ENCODE data around the gene ZC3H15.

ZC3H15 gene

GRCh38 chr2:186540941-186541340 lies 54.9 kb downstream of the ZC3H15 start:
- no peak for TF ChIP-seq CTCF (IDR thresholded peaks at IDR 0.05; ENCODE audit: insufficient read depth, low read depth, low read length, missing control alignments)
- DNase-seq (ENCODE audit: low read depth): no peak
- H3K4me3 ChIP-seq (ENCODE audit: low read depth, low read length): no peak overlapping the region

DNA sequence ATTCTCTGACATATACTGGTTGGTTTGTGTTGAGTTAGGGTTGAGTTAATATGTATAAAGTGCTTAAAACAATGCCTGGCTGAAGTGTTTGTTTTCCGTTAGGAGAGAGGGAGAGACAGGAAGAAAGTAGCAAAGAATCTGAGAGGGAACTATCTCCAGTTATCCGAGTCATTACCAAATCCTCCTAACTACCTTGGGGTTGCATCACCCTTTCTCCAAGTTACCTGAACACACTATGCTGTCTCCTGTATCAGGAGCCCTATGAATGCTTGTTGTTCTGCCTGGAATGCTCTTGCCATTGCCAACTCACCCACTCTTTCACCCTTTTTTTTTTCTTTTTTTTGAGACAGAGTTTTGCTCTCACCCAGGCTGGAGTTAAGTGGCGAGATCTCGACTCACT lies 55.9 kb downstream of the ZC3H15 start:
- H3K4me3 ChIP-seq (ENCODE audit: low read depth, low read length): no peak overlapping the region
- DNase-seq (ENCODE audit: low read depth): no peak
- TF ChIP-seq CTCF (IDR thresholded peaks at IDR 0.05; ENCODE audit: insufficient read depth, low read depth, low read length, missing control alignments): no peak

- TF ChIP-seq CTCF (IDR thresholded peaks at IDR 0.05; ENCODE audit: insufficient read depth, low read depth, low read length, missing control alignments): no peak
- DNase-seq (ENCODE audit: low read depth): no peak
- no peak overlapping the region for H3K4me3 ChIP-seq (ENCODE audit: low read depth, low read length)
Observed at GRCh38 chr2:186543561-186544131, 57.6 kb downstream of the ZC3H15 start.

GRCh38 chr2:186544255-186544675 lies 58.2 kb downstream of the ZC3H15 start:
- no peak for TF ChIP-seq CTCF (IDR thresholded peaks at IDR 0.05; ENCODE audit: insufficient read depth, low read depth, low read length, missing control alignments)
- peak; percentile 16 for DNase-seq (ENCODE audit: low read depth)
- H3K4me3 ChIP-seq (ENCODE audit: low read depth, low read length): no peak overlapping the region

DNA sequence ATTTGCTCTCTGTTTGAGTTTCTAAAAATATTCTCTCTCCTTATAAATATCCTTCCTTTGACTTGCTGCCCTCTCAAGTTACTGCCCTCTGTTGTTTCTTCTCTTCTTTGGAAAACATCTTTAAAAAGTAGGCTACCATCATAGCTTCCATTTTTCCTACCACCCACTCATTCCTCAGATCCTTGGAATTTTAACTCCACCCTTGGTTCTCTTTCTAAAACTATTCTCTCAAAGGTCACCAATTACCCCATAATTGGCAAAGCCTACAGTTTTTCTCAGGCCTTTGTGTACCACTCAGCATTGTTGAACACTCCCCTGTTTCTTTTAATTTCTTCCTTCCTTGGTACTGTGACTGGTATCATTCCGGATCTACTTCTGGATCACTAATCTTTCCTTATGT lies 60.8 kb downstream of the ZC3H15 start:
- DNase-seq (ENCODE audit: low read depth): no peak
- no peak overlapping the region for H3K4me3 ChIP-seq (ENCODE audit: low read depth, low read length)
- no peak for TF ChIP-seq CTCF (IDR thresholded peaks at IDR 0.05; ENCODE audit: insufficient read depth, low read depth, low read length, missing control alignments)

DNA sequence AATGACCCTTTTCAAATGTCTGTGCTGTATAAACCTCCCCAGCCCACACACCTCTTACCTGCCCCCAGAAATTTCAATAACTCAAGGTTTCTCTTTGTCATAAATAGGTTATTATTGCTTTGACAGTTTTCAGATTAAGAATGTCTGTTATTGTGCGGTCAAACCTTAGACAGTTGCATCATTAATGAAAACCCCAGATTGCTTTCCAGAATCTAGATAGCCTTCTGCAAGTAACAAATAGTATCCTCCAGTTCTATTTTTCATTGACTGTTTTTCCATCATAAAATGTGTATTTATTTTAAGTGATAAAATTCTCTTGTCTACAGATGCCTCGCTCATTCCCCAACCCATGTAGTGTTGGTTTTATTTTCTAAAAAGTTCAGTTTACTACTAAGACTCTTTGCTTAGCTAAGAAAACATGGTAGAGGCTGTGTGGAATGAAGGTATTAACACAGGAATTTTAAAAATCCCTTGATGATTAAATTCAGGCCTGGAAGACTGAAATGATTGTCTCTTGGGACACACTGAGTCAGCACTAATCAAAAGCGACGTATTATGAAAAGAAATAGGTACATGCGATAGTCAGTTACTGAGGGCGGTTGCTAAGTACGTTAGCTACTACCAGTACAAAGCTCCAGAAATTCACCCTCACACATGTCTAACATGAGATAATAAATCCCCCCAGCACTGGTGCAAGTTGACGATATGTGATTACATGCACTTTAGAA lies 65.4 kb downstream of the ZC3H15 start:
- no peak for DNase-seq (ENCODE audit: low read depth)
- no peak overlapping the region for H3K4me3 ChIP-seq (ENCODE audit: low read depth, low read length)
- TF ChIP-seq CTCF (IDR thresholded peaks at IDR 0.05; ENCODE audit: insufficient read depth, low read depth, low read length, missing control alignments): no peak

DNA sequence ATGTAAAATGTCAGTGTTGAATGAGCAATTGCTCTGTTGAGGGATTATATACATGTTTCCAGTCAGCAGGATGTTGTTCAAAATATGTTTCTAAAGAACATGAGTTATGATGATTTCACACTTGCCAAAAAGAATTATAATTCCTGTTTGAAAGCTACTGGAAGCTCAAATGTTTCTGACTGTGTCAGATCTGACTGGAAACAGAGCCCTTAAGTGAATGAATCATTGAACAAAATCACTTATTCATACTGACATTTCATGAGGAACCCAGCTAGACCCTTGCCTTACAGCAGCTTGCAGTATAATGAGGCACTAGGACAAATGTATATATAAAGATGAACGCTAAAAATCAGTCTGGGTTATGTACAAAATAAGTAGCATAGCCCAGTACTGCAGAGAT lies 68.4 kb downstream of the ZC3H15 start:
- H3K4me3 ChIP-seq (ENCODE audit: low read depth, low read length): no peak overlapping the region
- DNase-seq (ENCODE audit: low read depth): no peak
- no peak for TF ChIP-seq CTCF (IDR thresholded peaks at IDR 0.05; ENCODE audit: insufficient read depth, low read depth, low read length, missing control alignments)

Measured in GM12865 (cell line).